ENCODE results near the gene OPA1.

The OPA1 gene

GRCh38 chr3:193710286-193711165 lies 117.5 kb downstream of the OPA1 start:
- no peak for DNase-seq

DNA sequence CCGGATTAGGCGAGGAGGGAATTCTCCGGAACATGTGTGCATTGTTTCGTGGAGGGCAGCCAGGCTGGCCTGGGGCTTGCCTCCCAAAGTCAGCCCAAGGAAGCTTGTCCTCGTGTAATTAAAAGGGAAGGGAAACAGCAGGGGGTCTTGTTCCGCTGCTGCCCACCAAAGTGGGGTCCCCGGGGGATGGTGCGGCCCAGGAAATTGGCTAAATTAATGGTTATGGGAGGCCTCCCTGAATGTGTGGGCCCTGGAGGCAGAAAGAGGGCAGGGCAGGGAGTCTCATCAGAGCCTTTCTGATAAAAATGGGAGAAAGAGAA lies 118.1 kb downstream of the OPA1 start:
- no peak for DNase-seq

GRCh38 chr3:193711523-193711963 lies 118.5 kb downstream of the OPA1 start:
- DNase-seq, result no peak

GRCh38 chr3:193711964-193712598 lies 119.1 kb downstream of the OPA1 start:
- DNase-seq, result no peak

GRCh38 chr3:193712938-193713337 lies 119.9 kb downstream of the OPA1 start:
- DNase-seq, result no peak

GRCh38 chr3:193714523-193715137 lies 121.6 kb downstream of the OPA1 start:
- DNase-seq, result no peak

GRCh38 chr3:193716150-193716549 lies 123.1 kb downstream of the OPA1 start:
- no peak for DNase-seq

GRCh38 chr3:193719735-193720134 lies 126.7 kb downstream of the OPA1 start:
- no peak for DNase-seq

- no peak for DNase-seq
These were observed 127.2 kb downstream of the OPA1 start for GRCh38 chr3:193720169-193720568.

DNA sequence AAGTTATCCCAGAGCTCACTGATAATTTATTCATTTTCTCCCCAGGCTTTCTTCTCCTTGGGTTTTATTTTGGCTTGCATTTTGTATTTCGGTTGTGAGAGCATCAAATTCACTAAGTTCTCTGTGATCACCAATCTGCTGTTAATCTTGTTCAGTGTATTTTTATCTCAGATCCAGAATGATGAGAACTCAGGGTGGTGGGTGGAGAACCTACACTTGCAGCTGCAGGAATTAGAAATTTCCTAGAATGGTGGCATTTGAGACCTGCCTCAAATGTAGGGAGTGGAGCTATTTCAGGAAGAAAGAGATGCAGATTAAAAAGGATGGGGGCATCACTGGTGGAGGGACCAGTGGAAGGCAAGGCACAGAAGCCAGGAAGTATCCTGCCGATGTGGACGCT lies 129.6 kb downstream of the OPA1 start:
- no peak for DNase-seq

- DNase-seq, result no peak
These were observed 134.1 kb downstream of the OPA1 start for GRCh38 chr3:193727089-193727488.

DNA sequence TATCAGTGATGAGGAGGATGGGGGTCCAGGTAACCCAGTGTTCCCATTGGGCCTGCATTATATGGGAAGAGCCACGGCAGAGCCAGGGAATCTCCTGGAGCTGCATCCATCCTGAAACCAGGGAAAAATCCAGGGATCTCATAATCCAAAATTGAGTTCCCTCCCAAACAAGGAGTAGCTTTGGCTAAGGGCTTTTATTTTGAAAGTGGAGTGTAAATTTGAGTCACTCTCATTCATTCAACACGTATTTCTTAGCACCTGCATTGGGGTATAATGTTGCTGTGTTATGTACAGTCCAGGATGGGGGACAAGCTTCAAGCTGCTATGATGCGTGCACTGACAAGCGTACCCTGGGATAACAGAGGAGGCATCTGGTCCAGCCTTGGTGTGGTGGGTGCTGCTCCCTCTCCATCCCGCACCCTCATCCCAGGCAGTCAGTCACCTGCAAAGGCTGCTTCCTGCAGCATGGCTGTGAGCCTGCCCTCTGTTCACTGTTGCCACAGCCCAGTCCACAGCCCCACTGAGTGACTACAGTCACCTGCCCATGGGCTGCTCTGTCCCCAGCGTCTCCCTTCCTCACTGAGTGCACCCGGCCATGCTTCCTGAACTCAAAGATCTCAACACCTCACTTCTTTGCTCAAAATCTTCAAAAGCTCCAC lies 135.6 kb downstream of the OPA1 start:
- no peak for DNase-seq

DNA sequence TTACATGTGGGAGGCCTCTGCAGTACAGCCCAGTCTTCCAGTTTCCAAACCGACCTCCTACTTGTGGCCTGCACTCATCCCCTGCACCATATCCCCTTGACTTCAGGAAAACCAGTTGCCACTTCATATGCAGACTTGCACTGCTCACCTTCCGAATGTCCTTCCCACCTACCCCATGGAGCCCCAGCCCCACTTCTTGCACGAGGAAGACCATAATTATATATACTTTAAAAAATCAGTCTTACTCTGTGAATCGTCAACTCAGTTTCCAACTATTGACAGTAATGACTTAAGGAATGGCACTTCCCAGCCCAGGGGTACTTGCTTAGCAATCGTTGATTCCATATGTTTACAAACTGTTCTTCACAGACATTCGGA lies 136.1 kb downstream of the OPA1 start:
- no peak for DNase-seq

DNA sequence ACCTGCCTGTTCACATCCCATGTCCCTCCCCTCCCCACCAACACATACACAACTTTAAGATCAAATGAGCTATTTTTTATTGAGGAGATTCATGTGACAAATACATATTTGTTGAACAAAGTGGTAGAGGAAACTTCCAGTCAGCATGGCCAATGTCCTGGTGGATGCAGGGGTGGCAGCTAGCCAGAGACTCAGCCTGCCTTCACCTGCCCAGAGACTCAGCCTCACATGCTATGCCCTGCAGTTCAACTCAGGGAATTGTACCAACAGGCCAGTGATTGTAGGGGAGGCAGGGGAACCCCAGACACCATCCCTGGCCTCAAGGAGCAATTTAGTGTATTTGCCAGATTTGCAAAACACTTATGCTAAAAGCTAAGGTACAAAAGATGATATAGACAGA lies 136.6 kb downstream of the OPA1 start:
- no peak for DNase-seq

- no peak for DNase-seq
These were observed 137.5 kb downstream of the OPA1 start for GRCh38 chr3:193730511-193730910.

- no peak for DNase-seq
These were observed 138.0 kb downstream of the OPA1 start for GRCh38 chr3:193730976-193731375.

- no peak for DNase-seq
These were observed 138.6 kb downstream of the OPA1 start for GRCh38 chr3:193731656-193732055.

DNA sequence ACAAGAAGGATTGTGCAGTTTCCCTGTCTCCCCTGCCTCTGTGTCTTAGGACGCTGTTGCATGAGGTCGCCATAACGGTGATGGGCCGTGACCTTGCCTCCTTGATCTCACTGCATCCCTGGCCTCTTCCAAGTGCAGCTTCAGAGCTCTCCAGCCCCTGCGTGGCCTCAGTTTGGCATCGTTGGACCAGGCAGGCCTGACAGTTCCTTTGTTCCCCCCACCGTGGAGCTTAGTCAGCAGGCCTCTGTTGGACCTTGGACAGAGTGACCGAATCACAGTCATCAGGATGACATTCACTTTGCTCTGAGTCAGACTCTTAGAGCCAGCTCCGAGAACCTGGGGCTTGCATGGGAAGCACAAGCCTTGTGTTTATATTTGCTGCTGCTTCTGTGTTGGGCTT lies 139.4 kb downstream of the OPA1 start:
- peak; percentile 17 for DNase-seq

GRCh38 chr3:193732827-193733226 lies 139.8 kb downstream of the OPA1 start:
- no peak for DNase-seq

- DNase-seq, result no peak
These were observed 141.8 kb downstream of the OPA1 start for GRCh38 chr3:193734737-193735366.

DNA sequence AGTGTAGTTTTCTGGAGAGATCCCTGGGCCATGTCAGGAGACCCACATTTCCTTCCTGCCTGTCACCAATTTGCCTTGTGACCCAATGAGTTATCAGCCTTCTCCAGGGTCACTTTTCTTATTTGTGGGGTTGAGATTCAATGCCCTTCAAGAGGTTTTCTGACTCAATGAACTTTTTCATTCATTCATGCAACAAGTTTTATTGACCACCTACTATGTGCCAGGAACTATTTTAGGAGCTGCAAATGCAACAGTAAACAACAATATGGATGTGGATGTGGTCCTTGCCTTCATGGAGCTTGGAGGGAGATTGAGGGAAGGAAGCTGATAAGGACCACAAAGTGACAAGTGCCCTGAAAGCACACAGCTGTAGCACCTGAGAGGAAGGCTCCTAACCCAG lies 142.8 kb downstream of the OPA1 start:
- no peak for DNase-seq

- DNase-seq, result no peak
These were observed 143.6 kb downstream of the OPA1 start for GRCh38 chr3:193736616-193737015.

GRCh38 chr3:193737191-193737751 lies 144.3 kb downstream of the OPA1 start:
- DNase-seq, result no peak
